DND-41 (cell line): ENCODE data around the gene AREG.

Source experiments
- EZH2 ChIP-seq: IDR thresholded peaks from 3 replicates; pipeline ENCODE4 v1.6.1; 2012; ENCODE audit warnings: borderline replicate concordance, low read depth, mild to moderate bottlenecking, moderate library complexity, low read length, inconsistent platforms; ENCODE audit not compliant: severe bottlenecking
- TF ChIP-seq, protein P1 (sequence below): IDR thresholded peaks from 2 replicates; pipeline ENCODE4 v1.5.1; 2012; ENCODE audit warnings: borderline replicate concordance, low read length, moderate library complexity, mild to moderate bottlenecking; ENCODE audit not compliant: poor library complexity, severe bottlenecking; ENCODE audit errors: extremely low read depth

DNA sequence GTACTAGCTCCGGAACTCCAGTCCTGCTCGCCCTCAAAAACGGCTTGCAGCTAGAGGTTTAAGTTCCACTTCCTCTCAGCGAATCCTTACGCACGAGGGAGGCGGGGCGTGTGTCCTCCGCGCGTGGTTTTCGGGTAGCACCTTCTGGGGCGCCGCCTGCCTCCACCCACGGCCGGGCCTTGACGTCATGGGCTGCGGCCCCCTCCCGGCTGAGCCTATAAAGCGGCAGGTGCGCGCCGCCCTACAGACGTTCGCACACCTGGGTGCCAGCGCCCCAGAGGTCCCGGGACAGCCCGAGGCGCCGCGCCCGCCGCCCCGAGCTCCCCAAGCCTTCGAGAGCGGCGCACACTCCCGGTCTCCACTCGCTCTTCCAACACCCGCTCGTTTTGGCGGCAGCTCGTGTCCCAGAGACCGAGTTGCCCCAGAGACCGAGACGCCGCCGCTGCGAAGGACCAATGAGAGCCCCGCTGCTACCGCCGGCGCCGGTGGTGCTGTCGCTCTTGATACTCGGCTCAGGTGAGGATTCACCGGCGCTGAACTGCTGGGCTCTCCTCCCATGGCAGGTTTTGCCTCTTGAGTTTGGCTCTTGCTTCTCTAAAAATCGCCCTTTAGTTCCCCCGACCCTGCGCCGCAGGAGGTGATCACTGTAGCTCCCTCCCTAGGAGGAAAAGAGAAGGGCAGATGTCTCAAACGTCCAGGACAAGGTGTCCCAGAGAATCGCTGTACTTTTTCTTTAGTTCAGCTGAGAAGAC, at the start of gene AREG:
- TF ChIP-seq, protein P1, sequence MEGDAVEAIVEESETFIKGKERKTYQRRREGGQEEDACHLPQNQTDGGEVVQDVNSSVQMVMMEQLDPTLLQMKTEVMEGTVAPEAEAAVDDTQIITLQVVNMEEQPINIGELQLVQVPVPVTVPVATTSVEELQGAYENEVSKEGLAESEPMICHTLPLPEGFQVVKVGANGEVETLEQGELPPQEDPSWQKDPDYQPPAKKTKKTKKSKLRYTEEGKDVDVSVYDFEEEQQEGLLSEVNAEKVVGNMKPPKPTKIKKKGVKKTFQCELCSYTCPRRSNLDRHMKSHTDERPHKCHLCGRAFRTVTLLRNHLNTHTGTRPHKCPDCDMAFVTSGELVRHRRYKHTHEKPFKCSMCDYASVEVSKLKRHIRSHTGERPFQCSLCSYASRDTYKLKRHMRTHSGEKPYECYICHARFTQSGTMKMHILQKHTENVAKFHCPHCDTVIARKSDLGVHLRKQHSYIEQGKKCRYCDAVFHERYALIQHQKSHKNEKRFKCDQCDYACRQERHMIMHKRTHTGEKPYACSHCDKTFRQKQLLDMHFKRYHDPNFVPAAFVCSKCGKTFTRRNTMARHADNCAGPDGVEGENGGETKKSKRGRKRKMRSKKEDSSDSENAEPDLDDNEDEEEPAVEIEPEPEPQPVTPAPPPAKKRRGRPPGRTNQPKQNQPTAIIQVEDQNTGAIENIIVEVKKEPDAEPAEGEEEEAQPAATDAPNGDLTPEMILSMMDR = no peak
- no peak for TF ChIP-seq EZH2
